Activated B cell treated with CpG ODN at 0.5 μM for 24 hours (primary cell): Measurements from ENCODE around the gene CIZ1. TPM values are rescaled to one million over a fixed set of nuclear protein-coding genes. Genes with fewer than 3 reads are reported as not detected.

Experiments used
- ATAC-seq: fragments of 200-7000 bp; cut with Tn5 transposase; one replicate; pipeline ENCODE4 v1.10.0; 2021; ENCODE audit warnings: low read depth, mild to moderate bottlenecking, moderate library complexity
- CTCF ChIA-PET: fragments of 350-600 bp; sonication (Branson Sonifier 250); formaldehyde crosslinking; loops from one replicate; lab custom pipeline; 2021; ENCODE audit warnings: antibody characterized with exemption; lab: Charles Lee
- POLR2A ChIA-PET: fragments of 350-600 bp; sonication (Branson Sonifier 250); formaldehyde crosslinking; loops from one replicate; lab custom pipeline; 2021; ENCODE audit warnings: antibody characterized with exemption; lab: Charles Lee
- DNase-seq: peaks from one replicate; pipeline ENCODE4 v3.0.0; 2022
- H3K27ac Mint-ChIP-seq: one replicate; pipeline ENCODE4 v1.8.0; 2020; ENCODE audit warnings: mixed read lengths
- H3K27me3 Mint-ChIP-seq: one replicate; pipeline ENCODE4 v1.8.0; 2021; ENCODE audit warnings: mixed read lengths
- H3K36me3 Mint-ChIP-seq: one replicate; pipeline ENCODE4 v1.8.0; 2021; ENCODE audit warnings: low read depth, mixed read lengths
- H3K4me1 Mint-ChIP-seq: one replicate; pipeline ENCODE4 v1.8.0; 2021; ENCODE audit warnings: mixed read lengths
- H3K4me3 Mint-ChIP-seq: one replicate; pipeline ENCODE4 v1.8.0; 2020; ENCODE audit warnings: mild to moderate bottlenecking, mixed read lengths
- H3K9me3 Mint-ChIP-seq: one replicate; pipeline ENCODE4 v1.8.0; 2020; ENCODE audit warnings: mixed read lengths
- intact Hi-C: fragments of 100-400 bp; cut with micrococcal nuclease; formaldehyde crosslinking; loops from one replicate; pipeline ENCODE4 v1.15.1; 2024
- total RNA-seq: library from RNA; stranded (reverse); gene quantifications from 2 replicates; pipeline ENCODE4 v1.2.3, GENCODE V29; 2022
- TF ChIP-seq, protein P1 (sequence below): fragments of 200-600 bp; IDR thresholded peaks from one replicate; pipeline ENCODE4 v1.8.0; 2022; ENCODE audit warnings: antibody characterized with exemption, mild to moderate bottlenecking

CIZ1 gene
- total RNA-seq, 1 donor from 2014 or later = 142 TPM

DNA sequence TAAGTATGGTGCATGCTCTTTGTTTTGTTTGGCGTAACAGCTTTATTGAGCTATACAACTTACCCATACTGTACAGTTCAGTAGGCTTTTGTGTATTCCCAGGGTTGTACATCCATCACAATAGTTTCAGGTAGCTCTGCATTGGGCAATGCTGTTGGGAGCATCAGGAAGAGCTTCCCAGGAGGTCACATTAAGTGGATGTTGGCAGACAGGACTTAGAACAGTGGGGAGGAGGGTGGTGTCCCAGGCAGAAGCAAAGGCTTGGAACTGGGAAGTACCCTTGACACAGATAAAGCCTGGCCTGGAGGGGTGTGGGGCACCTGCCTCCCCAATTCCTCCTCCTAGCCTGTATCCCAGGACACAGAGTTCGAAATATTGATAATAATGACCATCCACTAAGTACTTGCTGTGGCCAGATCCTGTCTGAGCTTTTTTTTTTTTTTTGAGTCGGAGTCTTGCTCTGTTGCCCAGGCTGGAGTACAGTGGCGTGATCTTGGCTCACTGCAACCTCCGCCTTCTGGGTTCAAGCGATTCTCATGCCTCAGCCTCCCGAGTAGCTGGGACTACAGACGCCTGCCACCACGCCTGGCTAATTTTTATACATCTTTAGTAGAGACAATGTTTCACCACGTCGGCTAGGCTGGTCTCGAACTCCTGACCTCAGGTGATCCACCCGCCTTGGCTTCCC, 30.0 kb downstream of the CIZ1 start:
- Mint-ChIP-seq H3K9me3 (no peaks in the 10 kb centered on the region), H3K4me1 (peaks cover 13% of the 10 kb centered on the region), H3K27ac (no peak overlapping the region), H3K4me3 (peak overlapping the region; percentile 81), H3K36me3 (peaks cover 23% of the 10 kb centered on the region), H3K27me3 (no peaks in the 10 kb centered on the region)
- DNase-seq = no peak
- ChIA-PET POLR2A (interaction anchor here (0.6 to 3.1 kb wide), 8 partner anchors 29 to 115 kb away, joined by 3 to 20 read pairs (median 6); partner anchors contain the start of genes CIZ1, GOLGA2 and SWI5), CTCF (interaction anchor here (1.1 kb wide), 1 partner anchor 32 kb away, joined by 3 read pairs; no protein-coding TSS in a partner anchor)
- ATAC-seq = no peak
- TF ChIP-seq, protein P1, sequence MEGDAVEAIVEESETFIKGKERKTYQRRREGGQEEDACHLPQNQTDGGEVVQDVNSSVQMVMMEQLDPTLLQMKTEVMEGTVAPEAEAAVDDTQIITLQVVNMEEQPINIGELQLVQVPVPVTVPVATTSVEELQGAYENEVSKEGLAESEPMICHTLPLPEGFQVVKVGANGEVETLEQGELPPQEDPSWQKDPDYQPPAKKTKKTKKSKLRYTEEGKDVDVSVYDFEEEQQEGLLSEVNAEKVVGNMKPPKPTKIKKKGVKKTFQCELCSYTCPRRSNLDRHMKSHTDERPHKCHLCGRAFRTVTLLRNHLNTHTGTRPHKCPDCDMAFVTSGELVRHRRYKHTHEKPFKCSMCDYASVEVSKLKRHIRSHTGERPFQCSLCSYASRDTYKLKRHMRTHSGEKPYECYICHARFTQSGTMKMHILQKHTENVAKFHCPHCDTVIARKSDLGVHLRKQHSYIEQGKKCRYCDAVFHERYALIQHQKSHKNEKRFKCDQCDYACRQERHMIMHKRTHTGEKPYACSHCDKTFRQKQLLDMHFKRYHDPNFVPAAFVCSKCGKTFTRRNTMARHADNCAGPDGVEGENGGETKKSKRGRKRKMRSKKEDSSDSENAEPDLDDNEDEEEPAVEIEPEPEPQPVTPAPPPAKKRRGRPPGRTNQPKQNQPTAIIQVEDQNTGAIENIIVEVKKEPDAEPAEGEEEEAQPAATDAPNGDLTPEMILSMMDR = no peak
- intact Hi-C loops = no loop called here

DNA sequence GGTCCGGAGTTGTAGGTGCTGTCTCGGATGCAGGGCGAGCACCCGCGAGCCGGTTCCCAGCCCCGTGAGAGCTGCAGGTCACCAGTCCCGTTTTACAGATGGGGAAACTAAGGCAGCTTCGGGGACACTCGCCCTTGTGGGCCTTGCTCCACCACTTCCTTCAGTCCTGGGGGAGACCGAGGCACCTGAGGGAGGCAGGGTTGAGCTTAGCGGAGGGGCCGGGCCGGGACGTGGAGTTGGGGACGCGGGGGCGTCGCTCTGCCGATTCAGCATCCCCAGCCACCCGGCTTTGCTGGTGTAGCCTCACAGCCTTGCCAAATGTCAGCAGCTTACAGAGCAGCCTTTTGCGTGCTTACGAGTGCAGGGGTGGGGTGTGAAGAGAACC, 30.8 kb downstream of the CIZ1 start:
- TF ChIP-seq, protein P1 = no peak
- Mint-ChIP-seq H3K9me3 (no peaks in the 10 kb centered on the region), H3K4me3 (peak overlapping the region; percentile 81), H3K36me3 (peaks cover 17% of the 10 kb centered on the region), H3K27ac (peak overlapping the region; percentile 46), H3K4me1 (peaks cover 13% of the 10 kb centered on the region), H3K27me3 (no peaks in the 10 kb centered on the region)
- CTCF ChIA-PET = no interaction called here
- POLR2A ChIA-PET = interaction anchor here (0.5 to 3.1 kb wide), 9 partner anchors 27 to 244 kb away, joined by 3 to 20 read pairs (median 5); partner anchors contain the start of genes CIZ1, GOLGA2 and SWI5
- no peak for DNase-seq
- intact Hi-C loops = loop anchor here (1.0 kb wide), 4 partner anchors 31 to 116 kb away; partner anchors contain the start of genes CIZ1, GOLGA2 and SWI5
- no peak for ATAC-seq

DNA sequence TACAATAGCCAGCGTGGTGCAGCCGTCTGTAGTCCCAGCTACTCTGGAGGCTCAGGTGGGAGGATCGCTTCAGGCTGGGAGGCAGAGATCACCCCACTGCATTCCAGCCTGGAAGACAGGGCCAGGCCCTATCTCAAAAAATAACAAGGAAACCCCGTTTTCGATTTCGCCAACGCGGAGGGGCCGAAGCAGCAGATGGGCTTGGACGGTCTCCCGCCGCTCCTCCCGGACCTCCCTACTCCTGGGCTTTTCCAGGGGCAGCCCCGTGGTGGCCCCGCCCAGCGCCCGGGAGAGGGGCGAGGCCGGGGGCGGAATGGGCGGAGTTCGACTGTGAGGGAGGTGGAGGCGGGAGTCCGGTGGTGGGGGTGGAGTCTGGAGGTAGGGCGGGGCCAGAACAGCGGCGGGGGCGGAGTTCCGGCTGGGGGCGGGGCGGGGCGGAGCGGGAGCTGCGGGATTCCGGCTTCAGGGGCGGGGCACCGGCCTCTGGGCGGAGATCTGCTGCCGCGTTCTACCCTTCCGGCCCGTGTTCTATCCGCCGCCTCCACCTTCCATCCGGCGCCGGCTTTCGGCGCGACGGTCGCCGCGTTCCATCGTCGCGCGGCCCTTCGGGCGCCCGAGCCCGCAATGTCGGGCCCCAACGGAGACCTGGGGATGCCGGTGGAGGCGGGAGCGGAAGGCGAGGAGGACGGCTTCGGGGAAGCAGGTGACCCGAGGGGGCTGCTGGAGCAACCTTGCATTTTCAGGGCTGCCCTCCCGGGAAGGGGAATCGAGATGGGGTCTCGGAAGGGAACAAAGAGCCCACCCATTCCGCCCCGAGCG, 31.4 kb downstream of the CIZ1 start, which contains the start of gene BBLN:
BBLN (plus strand) TSS at position 482 of the 819 bp plus-strand sequence; CDS start at position 625, 143 bp downstream.
- intact Hi-C loops = loop anchor here (1.0 kb wide), 4 partner anchors 31 to 116 kb away; partner anchors contain the start of genes CIZ1, GOLGA2 and SWI5
- POLR2A ChIA-PET = interaction anchor here (0.5 to 3.1 kb wide), 15 partner anchors 19 to 1797 kb away, joined by 3 to 20 read pairs (median 4); partner anchors contain the start of genes CIZ1, GOLGA2 and SWI5
- no peaks in the 10 kb centered on the region for H3K9me3 Mint-ChIP-seq

DNA sequence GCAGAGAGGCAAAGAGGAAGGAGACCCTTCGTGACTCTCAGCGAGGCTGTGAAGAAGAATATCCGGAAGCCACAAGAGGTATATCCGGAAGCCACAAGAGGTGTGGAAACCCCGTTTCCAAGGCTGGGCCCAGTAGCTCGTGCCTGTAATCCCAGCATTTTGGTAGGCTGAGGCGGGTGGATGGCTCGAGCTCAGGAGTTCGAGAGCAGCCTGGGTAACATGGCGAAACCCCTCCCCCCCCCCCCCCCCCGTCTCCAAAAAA, 31.9 kb downstream of the CIZ1 start:
- TF ChIP-seq, protein P1 = no peak
- Mint-ChIP-seq H3K9me3 (no peaks in the 10 kb centered on the region), H3K36me3 (peaks cover 13% of the 10 kb centered on the region), H3K27ac (peak overlapping the region; percentile 81), H3K4me1 (peaks cover 13% of the 10 kb centered on the region), H3K4me3 (peak overlapping the region; percentile 81), H3K27me3 (no peaks in the 10 kb centered on the region)
- DNase-seq (peak; percentile 32), ATAC-seq (peak; percentile 13)
- intact Hi-C loops = no loop called here
- ChIA-PET CTCF (no interaction called here), POLR2A (interaction anchor here (0.5 to 3.1 kb wide), 13 partner anchors 19 to 1797 kb away, joined by 3 to 20 read pairs (median 4); partner anchors contain the start of genes CIZ1, GOLGA2 and SWI5)

More for the DNA sequence above, 31.4 kb downstream of the CIZ1 start, which contains the start of gene BBLN:
- peak within 1 kb of the TSS; percentile 81 for H3K4me3 Mint-ChIP-seq
- ATAC-seq (peak; percentile 94), DNase-seq (peak; percentile 85)
- H3K36me3 Mint-ChIP-seq = peaks cover 17% of the 10 kb centered on the region
- no peaks in the 10 kb centered on the region for H3K27me3 Mint-ChIP-seq
- CTCF ChIA-PET = no interaction called here
- H3K27ac Mint-ChIP-seq = peak within 1 kb of the TSS; percentile 81
- H3K4me1 Mint-ChIP-seq = peaks cover 13% of the 10 kb centered on the region
- TF ChIP-seq, protein P1 = no peak
